HepG2 (cell line): Measurements from ENCODE around the gene TTC1. TPM values are rescaled to one million over a fixed set of nuclear protein-coding genes. Genes with fewer than 3 reads are reported as not detected.

Source experiments
- ATAC-seq: fragments of 200-7000 bp; cut with Tn5 transposase; 3 replicates; pipeline ENCODE4 v1.9.1; 2020; ENCODE audit warnings: mild to moderate bottlenecking, moderate library complexity
- BruUV-seq: library from RNA; stranded (reverse); fragments of 400-500 nt; replicated peaks from 2 replicates; lab custom pipeline; 2021; lab: Mats Ljungman, UMichigan
- CTCF ChIA-PET: fragments of 300-600 bp; formaldehyde crosslinking; extraction: SDS; loops from one replicate; lab custom pipeline; 2021; ENCODE audit warnings: low total read pairs, inconsistent platforms, low intra/inter-chr PET ratio; lab: Yijun Ruan, JAX
- POLR2A ChIA-PET: fragments of 350-600 bp; sonication (Branson Sonifier 250); formaldehyde crosslinking; loops from one replicate; lab custom pipeline; 2020; ENCODE audit warnings: antibody characterized with exemption, inconsistent platforms; lab: Yijun Ruan, JAX
- DNase-seq: peaks from one replicate; pipeline ENCODE4 v3.0.0-alpha.2; 2015; ENCODE audit warnings: low spot score
- FAIRE-seq: peaks from 3 replicates; lab custom pipeline; 2011; peaks lifted over from hg19 to GRCh38; lab: Jason Lieb, UNC
- H2AFZ ChIP-seq: one replicate; pipeline ENCODE4 v1.6.1; 2011; ENCODE audit warnings: low read length, inconsistent platforms
- H3K27ac ChIP-seq: fragments of 300-600 bp; 3 replicates; pipeline ENCODE4 v1.8.0; 2011; ENCODE audit warnings: mixed run types, mild to moderate bottlenecking, mixed read lengths, low read length, inconsistent platforms; ENCODE audit not compliant: insufficient read depth; ENCODE audit errors: extremely low read length
- H3K27me3 ChIP-seq, 2 experiments: fragments of 200-600 bp in 1 of 2; 2 replicates in 1 of 2; 3 replicates in 1 of 2; pipeline versions ENCODE4 v1.6.0 to v1.8.0; 2011; ENCODE audit warnings: low read length in 2 of 2, mild to moderate bottlenecking in 2 of 2, moderate library complexity in 2 of 2, inconsistent platforms in 1 of 2; ENCODE audit not compliant: insufficient read depth in 2 of 2, control insufficient read depth in 1 of 2
- H3K36me3 ChIP-seq, 2 experiments: fragments of 200-600 bp in 1 of 2; replicated peaks in 1 of 2; 2 replicates in 1 of 2; 3 replicates in 1 of 2; pipeline versions ENCODE4 v1.5.1 to v1.8.0; 2011; ENCODE audit warnings: low read length in 2 of 2, inconsistent platforms in 1 of 2; ENCODE audit not compliant: insufficient read depth in 2 of 2, control insufficient read depth in 1 of 2
- H3K4me1 ChIP-seq: 2 replicates; pipeline ENCODE4 v1.5.1; 2012; ENCODE audit warnings: low read length, inconsistent platforms; ENCODE audit not compliant: insufficient read depth
- H3K4me2 ChIP-seq: 2 replicates; pipeline ENCODE4 v1.6.0; 2011; ENCODE audit warnings: low read depth, low read length, inconsistent platforms
- H3K4me3 ChIP-seq, 3 experiments: fragments of 200-600 bp in 1 of 3; sonication (generic), shearing (Covaris generic) in 1 of 3; replicated peaks in 1 of 3; 2 replicates each; pipeline ENCODE4 v1.5.1; 2011 to 2016; ENCODE audit warnings: low read length in 3 of 3, inconsistent platforms in 2 of 3, low read depth in 2 of 3, mild to moderate bottlenecking in 2 of 3, control low read depth in 1 of 3, mixed read lengths in 1 of 3; ENCODE audit not compliant: insufficient read depth in 1 of 3
- H3K79me2 ChIP-seq: one replicate; pipeline ENCODE4 v1.6.1; 2011; ENCODE audit warnings: low read length, inconsistent platforms; ENCODE audit not compliant: insufficient read depth
- H3K9ac ChIP-seq: 2 replicates; pipeline ENCODE4 v1.6.0; 2011; ENCODE audit warnings: mild to moderate bottlenecking, low read depth, low read length, inconsistent platforms; ENCODE audit not compliant: insufficient read depth
- H3K9me3 ChIP-seq: 2 replicates; pipeline ENCODE4 v1.5.1; 2012; ENCODE audit warnings: mild to moderate bottlenecking, low read length
- H4K20me1 ChIP-seq: 2 replicates; pipeline ENCODE4 v1.6.0; 2011; ENCODE audit warnings: inconsistent platforms, mild to moderate bottlenecking, low read length, moderate library complexity; ENCODE audit not compliant: insufficient read depth
- GTF3A ChIP-seq: sonication (generic); formaldehyde crosslinking; conservative IDR thresholded peaks from 2 replicates; pipeline ENCODE4 v1.4.0; 2020; ENCODE audit warnings: mild to moderate bottlenecking, missing genetic modification reagents
- HES4 ChIP-seq: sonication (generic); formaldehyde crosslinking; IDR thresholded peaks from 2 replicates; pipeline ENCODE4 v1.9.0; 2021; ENCODE audit warnings: mild to moderate bottlenecking, missing genetic modification reagents, borderline replicate concordance
- HMGXB4 ChIP-seq, 2 experiments: sonication (generic) in 1 of 2; formaldehyde crosslinking in 1 of 2; IDR thresholded peaks; 2 replicates each; pipeline versions ENCODE4 v1.4.0 to v1.6.1; 2018 to 2020; ENCODE audit warnings: missing genetic modification reagents in 2 of 2, borderline replicate concordance in 1 of 2, low read depth in 1 of 2, mild to moderate bottlenecking in 1 of 2, missing biosample characterization in 1 of 2
- POLR2G ChIP-seq: fragments of 200-400 bp; formaldehyde crosslinking; IDR thresholded peaks from 2 replicates; pipeline ENCODE4 v1.6.1; 2018; ENCODE audit warnings: mild to moderate bottlenecking, low read depth, low read length, moderate library complexity
- SIX4 ChIP-seq: sonication (generic); formaldehyde crosslinking; IDR thresholded peaks from 2 replicates; pipeline ENCODE4 v1.4.0; 2020; ENCODE audit warnings: missing genetic modification reagents
- TGIF2 ChIP-seq: IDR thresholded peaks from 2 replicates; pipeline ENCODE4 v1.6.1; 2016; ENCODE audit warnings: control low read depth, missing compliant biosample characterization
- TOPORS ChIP-seq: sonication (generic); formaldehyde crosslinking; IDR thresholded peaks from 2 replicates; pipeline ENCODE4 v1.8.0; 2023; ENCODE audit warnings: mild to moderate bottlenecking, missing genetic modification reagents
- XRCC5 ChIP-seq: fragments of 200-400 bp; formaldehyde crosslinking; optimal IDR thresholded peaks from 2 replicates; pipeline ENCODE3; 2017; ENCODE audit warnings: mild to moderate bottlenecking, low read length
- ZNF260 ChIP-seq: sonication (generic); formaldehyde crosslinking; IDR thresholded peaks from 2 replicates; pipeline ENCODE4 v1.4.0; 2020; ENCODE audit warnings: missing genetic modification reagents, low read depth, mild to moderate bottlenecking, borderline replicate concordance
- ZNF282 ChIP-seq: fragments of 450-650 bp; IDR thresholded peaks from 2 replicates; pipeline ENCODE4 v1.6.1; 2018; ENCODE audit not compliant: partially characterized antibody
- ZNF3 ChIP-seq: IDR thresholded peaks from 2 replicates; pipeline ENCODE4 v1.7.0; 2017; ENCODE audit warnings: inconsistent platforms
- whole genome bisulfite sequencing: methylation state at CpG from one replicate; pipeline ENCODE4 v1.1.6; 2017; ENCODE audit warnings: low lambda C conversion rate; 5-methylcytosine and 5-hydroxymethylcytosine counted together
- in situ Hi-C: cut with HindIII; loops from 2 replicates; pipeline ENCODE4 v1.10.0; 2017; ENCODE audit warnings: low pct_unique_long_range_greater_than_20kb; ENCODE audit not compliant: extremely low pct_ligation_motif_present
- intact Hi-C: fragments of 100-400 bp; cut with micrococcal nuclease; formaldehyde crosslinking; loops from one replicate; pipeline ENCODE4 v1.10.0; 2022; ENCODE audit not compliant: unreplicated experiment
- polyA plus RNA-seq, 8 experiments: library from polyadenylated mRNA; depleted of rRNA in 3 of 8; stranded (reverse) in 7 of 8; unstranded in 1 of 8; fragments of >200 nt; fragmentation: Illumina TruSeq in 4 of 8; extraction: Trizol in 4 of 8; gene quantifications; 2 replicates each; pipeline versions ENCODE4 v1.2.1 to v1.2.3, GENCODE V29; 2011 to 2016; ENCODE audit warnings: low read depth in 4 of 8, missing spikeins in 1 of 8, mixed read lengths in 1 of 8; ENCODE audit not compliant: insufficient read depth in 1 of 8
- total RNA-seq, 5 experiments: library from RNA; depleted of rRNA; stranded (reverse); fragments of >200 nt; fragmentation: Illumina TruSeq; extraction: Trizol; gene quantifications; 2 replicates each; pipeline ENCODE4 v1.2.3, GENCODE V29; 2016; ENCODE audit warnings: low read depth in 1 of 5
- TF ChIP-seq, protein P1 (sequence below): sonication (generic); formaldehyde crosslinking; IDR thresholded peaks from 2 replicates; pipeline ENCODE4 v1.8.1; 2023; ENCODE audit warnings: missing genetic modification reagents, inconsistent platforms, borderline replicate concordance

TTC1 gene
- total and polyA plus RNA-seq, 2 of the 13 experiments (the other 11 are each of a cell fraction or from before 2014, with no cell fraction given) = 16.1 to 72.1 TPM

DNA sequence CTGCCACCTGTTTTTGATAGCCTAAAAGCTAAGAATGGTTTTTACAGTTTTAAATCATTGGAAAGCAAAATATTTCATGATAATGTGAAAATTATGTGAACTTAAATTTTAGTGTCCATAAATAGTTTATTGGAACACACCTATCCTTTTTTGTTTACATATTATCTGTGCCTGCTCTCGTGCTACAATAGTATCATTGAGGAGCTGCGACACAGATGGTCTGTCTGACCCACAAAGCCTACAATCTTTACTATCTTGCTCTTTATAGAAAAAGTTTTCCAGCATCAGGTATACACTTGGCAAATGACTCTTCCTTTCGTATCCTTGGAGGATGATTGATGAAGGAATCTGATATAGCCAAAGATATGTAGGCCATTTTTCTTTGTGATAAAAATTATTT is 40.2 kb downstream of the TTC1 start:
- no peak overlapping the region for H3K27ac ChIP-seq
- no peaks in the 10 kb centered on the region for H3K79me2 ChIP-seq
- no TSS peak for BruUV-seq
- CTCF ChIA-PET = no interaction called here
- WGBS = 82% methylated on average over 3 of the region's 3 CpGs
- no peak overlapping the region for H3K9ac ChIP-seq
- in situ Hi-C loops = no loop called here
- H4K20me1 ChIP-seq = no peaks in the 10 kb centered on the region
- H2AFZ ChIP-seq = no peak overlapping the region
- H3K27me3 ChIP-seq = no peaks in the 10 kb centered on the region
- FAIRE-seq = no peak
- intact Hi-C loops = no loop called here
- H3K4me2 ChIP-seq = no peak overlapping the region
- no peak for TF ChIP-seq GTF3A (CRISPR knock-in tag)
- no peak for TF ChIP-seq TOPORS (CRISPR knock-in tag)
- no peak for TF ChIP-seq ZNF282
- TF ChIP-seq, all 625 proteins: peak for 0
- H3K9me3 ChIP-seq = no peaks in the 10 kb centered on the region
- H3K4me1 ChIP-seq = no peaks in the 10 kb centered on the region
- DNase-seq (no peak), ATAC-seq (no peak)
- H3K4me3 ChIP-seq = no peak overlapping the region
- POLR2A ChIA-PET = no interaction called here
- H3K36me3 ChIP-seq = peaks cover 17 to 60% of the 10 kb centered on the region in 2 experiments

DNA sequence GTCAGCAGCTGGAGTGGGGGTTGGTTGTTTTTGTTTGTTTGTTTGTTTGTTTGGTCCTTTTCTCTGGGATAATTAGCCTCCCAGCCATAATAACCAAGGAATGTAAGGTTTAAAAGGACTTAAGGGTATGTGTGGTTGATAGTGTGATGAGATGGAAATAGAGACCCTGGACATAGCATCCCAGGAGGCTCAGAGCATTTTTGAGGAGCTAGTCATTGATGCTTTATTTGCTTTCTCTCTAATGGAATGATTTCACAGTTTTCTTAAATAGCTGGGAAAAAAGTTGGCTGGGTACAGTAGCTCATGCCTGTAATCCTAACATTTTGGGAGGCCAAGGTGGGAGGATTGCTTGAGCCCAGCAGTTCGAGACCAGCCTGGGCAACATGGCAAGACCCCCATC is 45.1 kb downstream of the TTC1 start:
- Histone ChIP-seq H3K79me2 (no peaks in the 10 kb centered on the region), H3K4me2 (no peak overlapping the region), H2AFZ (no peak overlapping the region), H3K36me3 (peaks cover 17 to 68% of the 10 kb centered on the region in 2 experiments), H3K27me3 (no peaks in the 10 kb centered on the region), H3K9me3 (no peaks in the 10 kb centered on the region), H3K4me1 (no peaks in the 10 kb centered on the region), H3K9ac (no peak overlapping the region)
- CTCF ChIA-PET = no interaction called here
- DNase-seq = no peak
- BruUV-seq = no TSS peak
- POLR2A ChIA-PET = no interaction called here
- intact Hi-C loops = no loop called here
- WGBS = 100% methylated on average over 1 of the region's 1 CpG
- in situ Hi-C loops = no loop called here
- ATAC-seq = no peak
- TF ChIP-seq XRCC5 = no peak
- no peak for TF ChIP-seq TGIF2 (CRISPR knock-in tag)
- TF ChIP-seq HMGXB4 (CRISPR knock-in tag; IDR thresholded peaks at IDR 0.05; ENCODE audit: borderline replicate concordance in 1 of 2, low read depth in 1 of 2) = no peak
- no peak for TF ChIP-seq ZNF260 (CRISPR knock-in tag)
- no peak for TF ChIP-seq ZNF3 (CRISPR knock-in tag)
- TF ChIP-seq HES4 = no peak
- no peak for TF ChIP-seq SIX4
- TF ChIP-seq, protein P1, sequence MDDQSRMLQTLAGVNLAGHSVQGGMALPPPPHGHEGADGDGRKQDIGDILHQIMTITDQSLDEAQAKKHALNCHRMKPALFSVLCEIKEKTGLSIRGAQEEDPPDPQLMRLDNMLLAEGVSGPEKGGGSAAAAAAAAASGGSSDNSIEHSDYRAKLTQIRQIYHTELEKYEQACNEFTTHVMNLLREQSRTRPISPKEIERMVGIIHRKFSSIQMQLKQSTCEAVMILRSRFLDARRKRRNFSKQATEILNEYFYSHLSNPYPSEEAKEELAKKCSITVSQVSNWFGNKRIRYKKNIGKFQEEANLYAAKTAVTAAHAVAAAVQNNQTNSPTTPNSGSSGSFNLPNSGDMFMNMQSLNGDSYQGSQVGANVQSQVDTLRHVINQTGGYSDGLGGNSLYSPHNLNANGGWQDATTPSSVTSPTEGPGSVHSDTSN (CRISPR knock-in tag) = no peak
- TF ChIP-seq POLR2G = no peak
- TF ChIP-seq, all 625 proteins: peak for 0
- FAIRE-seq = no peak
- no peak overlapping the region for H3K4me3 ChIP-seq
- no peaks in the 10 kb centered on the region for H4K20me1 ChIP-seq
- no peak overlapping the region for H3K27ac ChIP-seq
